WTC11 (cell line): ENCODE measurements around the gene PEX10. TPM values are rescaled to one million over a fixed set of nuclear protein-coding genes. Genes with fewer than 3 reads are reported as not detected.

Experiments
- ATAC-seq: fragments of 200-7000 bp; cut with Tn5 transposase; 2 replicates; pipeline ENCODE4 v1.10.0; 2021; ENCODE audit warnings: mild to moderate bottlenecking, moderate library complexity
- CTCF ChIA-PET: fragments of 300-600 bp; sonication (Branson Sonifier 250); formaldehyde crosslinking; loops from one replicate; lab custom pipeline; 2021; ENCODE audit warnings: antibody characterized with exemption; lab: Charles Lee
- POLR2A ChIA-PET: fragments of 350-600 bp; sonication (Branson Sonifier 250); formaldehyde crosslinking; loops from one replicate; lab custom pipeline; 2021; ENCODE audit warnings: antibody characterized with exemption; lab: Charles Lee
- DNase-seq: peaks from one replicate; pipeline ENCODE4 v3.0.0; 2021; ENCODE audit warnings: low spot score
- H3K27ac Mint-ChIP-seq: 2 replicates; pipeline ENCODE4 v1.8.0; 2021; ENCODE audit warnings: mixed read lengths
- H3K27me3 Mint-ChIP-seq: 2 replicates; pipeline ENCODE4 v1.8.0; 2021; ENCODE audit warnings: low read depth, mild to moderate bottlenecking, moderate library complexity, mixed read lengths
- H3K36me3 Mint-ChIP-seq: 2 replicates; pipeline ENCODE4 v1.8.0; 2021; ENCODE audit warnings: mixed read lengths
- H3K4me1 Mint-ChIP-seq: 2 replicates; pipeline ENCODE4 v1.8.0; 2022; ENCODE audit warnings: mixed read lengths
- H3K4me3 Mint-ChIP-seq: 2 replicates; pipeline ENCODE4 v1.8.0; 2021; ENCODE audit warnings: mild to moderate bottlenecking, moderate library complexity, mixed read lengths
- H3K9me3 Mint-ChIP-seq: 2 replicates; pipeline ENCODE4 v1.8.0; 2021; ENCODE audit warnings: mixed read lengths
- ATF2 ChIP-seq: sonication (generic); formaldehyde crosslinking; IDR thresholded peaks from 2 replicates; pipeline ENCODE4 v1.8.1; 2022; ENCODE audit warnings: low read depth, missing genetic modification reagents, borderline replicate concordance
- JAZF1 ChIP-seq: fragments of 250-450 bp; sonication (Bioruptor Pico); IDR thresholded peaks from 2 replicates; pipeline ENCODE4 v1.9.0; 2021; ENCODE audit warnings: moderate library complexity, mild to moderate bottlenecking, inconsistent platforms
- NFE2L1 ChIP-seq: sonication (generic); formaldehyde crosslinking; IDR thresholded peaks from 2 replicates; pipeline ENCODE4 v1.8.1; 2023; ENCODE audit warnings: missing genetic modification reagents
- NFYB ChIP-seq: sonication (generic); formaldehyde crosslinking; conservative IDR thresholded peaks from 2 replicates; pipeline ENCODE4 v1.8.0; 2022; ENCODE audit warnings: low read depth, missing genetic modification reagents
- NR2C2 ChIP-seq: sonication (generic); formaldehyde crosslinking; IDR thresholded peaks from 2 replicates; pipeline ENCODE4 v1.8.0; 2022; ENCODE audit warnings: mild to moderate bottlenecking, missing genetic modification reagents
- ZMAT4 ChIP-seq: fragments of 250-450 bp; sonication (Bioruptor Pico); IDR thresholded peaks from 2 replicates; pipeline ENCODE4 v1.9.0; 2021; ENCODE audit warnings: mild to moderate bottlenecking
- ZNF263 ChIP-seq: sonication (generic); formaldehyde crosslinking; IDR thresholded peaks from 2 replicates; pipeline ENCODE4 v1.8.1; 2022; ENCODE audit warnings: low read depth, mild to moderate bottlenecking, moderate library complexity, missing genetic modification reagents
- total RNA-seq: library from RNA; stranded (reverse); gene quantifications from 3 replicates; pipeline ENCODE4 v1.2.3, GENCODE V29; 2021
- TF ChIP-seq, protein P1 (sequence below): sonication (generic); formaldehyde crosslinking; IDR thresholded peaks from 2 replicates; pipeline ENCODE4 v1.8.1; 2023; ENCODE audit warnings: mild to moderate bottlenecking, missing genetic modification reagents, borderline replicate concordance
- TF ChIP-seq, protein P2 (sequence below): sonication (generic); formaldehyde crosslinking; IDR thresholded peaks from 2 replicates; pipeline ENCODE4 v1.8.0; 2023; ENCODE audit warnings: missing genetic modification reagents
- TF ChIP-seq, protein P3 (sequence below): sonication (generic); formaldehyde crosslinking; IDR thresholded peaks from 2 replicates; pipeline ENCODE4 v1.8.0; 2023; ENCODE audit warnings: missing genetic modification reagents, mild to moderate bottlenecking, borderline replicate concordance
- TF ChIP-seq, protein P4 (sequence below): fragments of 200-600 bp; IDR thresholded peaks from 2 replicates; pipeline ENCODE4 v1.8.0; 2022; ENCODE audit warnings: antibody characterized with exemption
- TF ChIP-seq, protein P5 (sequence below): sonication (generic); formaldehyde crosslinking; IDR thresholded peaks from 2 replicates; pipeline ENCODE4 v1.8.0; 2022; ENCODE audit warnings: mild to moderate bottlenecking, missing genetic modification reagents

Gene PEX10
- total RNA-seq, 1 experiment from 2014 or later: 29.3 TPM

DNA sequence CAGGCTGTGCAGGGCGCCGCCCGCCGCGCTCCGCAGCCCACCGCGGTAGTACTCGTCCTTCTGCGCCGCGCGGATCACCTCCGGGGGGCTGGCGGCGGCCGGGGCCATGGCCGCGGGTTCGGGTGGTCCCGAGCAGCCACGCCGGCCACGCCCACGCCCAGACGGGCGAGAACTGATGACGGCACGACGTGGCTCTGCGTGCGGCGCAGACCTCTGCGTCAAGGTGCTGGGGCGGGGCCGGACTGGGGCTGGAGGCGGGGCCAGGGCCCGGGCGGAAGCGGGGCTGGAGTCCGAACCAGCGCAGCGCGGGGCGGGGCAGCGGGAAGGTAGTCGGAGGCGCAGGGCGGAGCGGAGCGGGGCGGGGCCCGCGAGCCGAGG, at the start of gene PEX10 (continued):
- TF ChIP-seq, protein P1, sequence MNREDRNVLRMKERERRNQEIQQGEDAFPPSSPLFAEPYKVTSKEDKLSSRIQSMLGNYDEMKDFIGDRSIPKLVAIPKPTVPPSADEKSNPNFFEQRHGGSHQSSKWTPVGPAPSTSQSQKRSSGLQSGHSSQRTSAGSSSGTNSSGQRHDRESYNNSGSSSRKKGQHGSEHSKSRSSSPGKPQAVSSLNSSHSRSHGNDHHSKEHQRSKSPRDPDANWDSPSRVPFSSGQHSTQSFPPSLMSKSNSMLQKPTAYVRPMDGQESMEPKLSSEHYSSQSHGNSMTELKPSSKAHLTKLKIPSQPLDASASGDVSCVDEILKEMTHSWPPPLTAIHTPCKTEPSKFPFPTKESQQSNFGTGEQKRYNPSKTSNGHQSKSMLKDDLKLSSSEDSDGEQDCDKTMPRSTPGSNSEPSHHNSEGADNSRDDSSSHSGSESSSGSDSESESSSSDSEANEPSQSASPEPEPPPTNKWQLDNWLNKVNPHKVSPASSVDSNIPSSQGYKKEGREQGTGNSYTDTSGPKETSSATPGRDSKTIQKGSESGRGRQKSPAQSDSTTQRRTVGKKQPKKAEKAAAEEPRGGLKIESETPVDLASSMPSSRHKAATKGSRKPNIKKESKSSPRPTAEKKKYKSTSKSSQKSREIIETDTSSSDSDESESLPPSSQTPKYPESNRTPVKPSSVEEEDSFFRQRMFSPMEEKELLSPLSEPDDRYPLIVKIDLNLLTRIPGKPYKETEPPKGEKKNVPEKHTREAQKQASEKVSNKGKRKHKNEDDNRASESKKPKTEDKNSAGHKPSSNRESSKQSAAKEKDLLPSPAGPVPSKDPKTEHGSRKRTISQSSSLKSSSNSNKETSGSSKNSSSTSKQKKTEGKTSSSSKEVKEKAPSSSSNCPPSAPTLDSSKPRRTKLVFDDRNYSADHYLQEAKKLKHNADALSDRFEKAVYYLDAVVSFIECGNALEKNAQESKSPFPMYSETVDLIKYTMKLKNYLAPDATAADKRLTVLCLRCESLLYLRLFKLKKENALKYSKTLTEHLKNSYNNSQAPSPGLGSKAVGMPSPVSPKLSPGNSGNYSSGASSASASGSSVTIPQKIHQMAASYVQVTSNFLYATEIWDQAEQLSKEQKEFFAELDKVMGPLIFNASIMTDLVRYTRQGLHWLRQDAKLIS (CRISPR knock-in tag): no peak
- no peak for TF ChIP-seq NFYB (CRISPR knock-in tag)
- TF ChIP-seq, protein P2, sequence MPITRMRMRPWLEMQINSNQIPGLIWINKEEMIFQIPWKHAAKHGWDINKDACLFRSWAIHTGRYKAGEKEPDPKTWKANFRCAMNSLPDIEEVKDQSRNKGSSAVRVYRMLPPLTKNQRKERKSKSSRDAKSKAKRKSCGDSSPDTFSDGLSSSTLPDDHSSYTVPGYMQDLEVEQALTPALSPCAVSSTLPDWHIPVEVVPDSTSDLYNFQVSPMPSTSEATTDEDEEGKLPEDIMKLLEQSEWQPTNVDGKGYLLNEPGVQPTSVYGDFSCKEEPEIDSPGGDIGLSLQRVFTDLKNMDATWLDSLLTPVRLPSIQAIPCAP: no peak

- H3K9me3 Mint-ChIP-seq: no peaks in the 10 kb centered on the region
- no peaks in the 10 kb centered on the region for H3K27me3 Mint-ChIP-seq
- H3K4me3 Mint-ChIP-seq: no peak overlapping the region
- TF ChIP-seq, protein P3, sequence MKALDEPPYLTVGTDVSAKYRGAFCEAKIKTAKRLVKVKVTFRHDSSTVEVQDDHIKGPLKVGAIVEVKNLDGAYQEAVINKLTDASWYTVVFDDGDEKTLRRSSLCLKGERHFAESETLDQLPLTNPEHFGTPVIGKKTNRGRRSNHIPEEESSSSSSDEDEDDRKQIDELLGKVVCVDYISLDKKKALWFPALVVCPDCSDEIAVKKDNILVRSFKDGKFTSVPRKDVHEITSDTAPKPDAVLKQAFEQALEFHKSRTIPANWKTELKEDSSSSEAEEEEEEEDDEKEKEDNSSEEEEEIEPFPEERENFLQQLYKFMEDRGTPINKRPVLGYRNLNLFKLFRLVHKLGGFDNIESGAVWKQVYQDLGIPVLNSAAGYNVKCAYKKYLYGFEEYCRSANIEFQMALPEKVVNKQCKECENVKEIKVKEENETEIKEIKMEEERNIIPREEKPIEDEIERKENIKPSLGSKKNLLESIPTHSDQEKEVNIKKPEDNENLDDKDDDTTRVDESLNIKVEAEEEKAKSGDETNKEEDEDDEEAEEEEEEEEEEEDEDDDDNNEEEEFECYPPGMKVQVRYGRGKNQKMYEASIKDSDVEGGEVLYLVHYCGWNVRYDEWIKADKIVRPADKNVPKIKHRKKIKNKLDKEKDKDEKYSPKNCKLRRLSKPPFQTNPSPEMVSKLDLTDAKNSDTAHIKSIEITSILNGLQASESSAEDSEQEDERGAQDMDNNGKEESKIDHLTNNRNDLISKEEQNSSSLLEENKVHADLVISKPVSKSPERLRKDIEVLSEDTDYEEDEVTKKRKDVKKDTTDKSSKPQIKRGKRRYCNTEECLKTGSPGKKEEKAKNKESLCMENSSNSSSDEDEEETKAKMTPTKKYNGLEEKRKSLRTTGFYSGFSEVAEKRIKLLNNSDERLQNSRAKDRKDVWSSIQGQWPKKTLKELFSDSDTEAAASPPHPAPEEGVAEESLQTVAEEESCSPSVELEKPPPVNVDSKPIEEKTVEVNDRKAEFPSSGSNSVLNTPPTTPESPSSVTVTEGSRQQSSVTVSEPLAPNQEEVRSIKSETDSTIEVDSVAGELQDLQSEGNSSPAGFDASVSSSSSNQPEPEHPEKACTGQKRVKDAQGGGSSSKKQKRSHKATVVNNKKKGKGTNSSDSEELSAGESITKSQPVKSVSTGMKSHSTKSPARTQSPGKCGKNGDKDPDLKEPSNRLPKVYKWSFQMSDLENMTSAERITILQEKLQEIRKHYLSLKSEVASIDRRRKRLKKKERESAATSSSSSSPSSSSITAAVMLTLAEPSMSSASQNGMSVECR (CRISPR knock-in tag): no peak
- TF ChIP-seq ZMAT4 (CRISPR knock-in tag): no peak
- TF ChIP-seq, protein P4, sequence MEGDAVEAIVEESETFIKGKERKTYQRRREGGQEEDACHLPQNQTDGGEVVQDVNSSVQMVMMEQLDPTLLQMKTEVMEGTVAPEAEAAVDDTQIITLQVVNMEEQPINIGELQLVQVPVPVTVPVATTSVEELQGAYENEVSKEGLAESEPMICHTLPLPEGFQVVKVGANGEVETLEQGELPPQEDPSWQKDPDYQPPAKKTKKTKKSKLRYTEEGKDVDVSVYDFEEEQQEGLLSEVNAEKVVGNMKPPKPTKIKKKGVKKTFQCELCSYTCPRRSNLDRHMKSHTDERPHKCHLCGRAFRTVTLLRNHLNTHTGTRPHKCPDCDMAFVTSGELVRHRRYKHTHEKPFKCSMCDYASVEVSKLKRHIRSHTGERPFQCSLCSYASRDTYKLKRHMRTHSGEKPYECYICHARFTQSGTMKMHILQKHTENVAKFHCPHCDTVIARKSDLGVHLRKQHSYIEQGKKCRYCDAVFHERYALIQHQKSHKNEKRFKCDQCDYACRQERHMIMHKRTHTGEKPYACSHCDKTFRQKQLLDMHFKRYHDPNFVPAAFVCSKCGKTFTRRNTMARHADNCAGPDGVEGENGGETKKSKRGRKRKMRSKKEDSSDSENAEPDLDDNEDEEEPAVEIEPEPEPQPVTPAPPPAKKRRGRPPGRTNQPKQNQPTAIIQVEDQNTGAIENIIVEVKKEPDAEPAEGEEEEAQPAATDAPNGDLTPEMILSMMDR: no peak
- no peak for TF ChIP-seq JAZF1 (CRISPR knock-in tag)
- TF ChIP-seq ZNF263: no peak
- no peak for TF ChIP-seq NR2C2 (CRISPR knock-in tag)
- TF ChIP-seq ATF2 (CRISPR knock-in tag): no peak
- TF ChIP-seq, protein P5, sequence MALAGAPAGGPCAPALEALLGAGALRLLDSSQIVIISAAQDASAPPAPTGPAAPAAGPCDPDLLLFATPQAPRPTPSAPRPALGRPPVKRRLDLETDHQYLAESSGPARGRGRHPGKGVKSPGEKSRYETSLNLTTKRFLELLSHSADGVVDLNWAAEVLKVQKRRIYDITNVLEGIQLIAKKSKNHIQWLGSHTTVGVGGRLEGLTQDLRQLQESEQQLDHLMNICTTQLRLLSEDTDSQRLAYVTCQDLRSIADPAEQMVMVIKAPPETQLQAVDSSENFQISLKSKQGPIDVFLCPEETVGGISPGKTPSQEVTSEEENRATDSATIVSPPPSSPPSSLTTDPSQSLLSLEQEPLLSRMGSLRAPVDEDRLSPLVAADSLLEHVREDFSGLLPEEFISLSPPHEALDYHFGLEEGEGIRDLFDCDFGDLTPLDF (CRISPR knock-in tag): no peak
- TF ChIP-seq NFE2L1: no peak
- DNase-seq (no peak), ATAC-seq (no peak)
- H3K36me3 Mint-ChIP-seq: no peaks in the 10 kb centered on the region
- CTCF ChIA-PET: interaction anchor here (1.0 to 1.7 kb wide), 6 partner anchors 16 to 42 kb away, joined by 3 to 5 read pairs (median 4); no protein-coding TSS in a partner anchor
- POLR2A ChIA-PET: interaction anchor here (0.5 kb wide), 1 partner anchor 45 kb away, joined by 4 read pairs; no protein-coding TSS in a partner anchor
- H3K4me1 Mint-ChIP-seq: no peaks in the 10 kb centered on the region
- H3K27ac Mint-ChIP-seq: no peak overlapping the region
Measured at GRCh38 chr1:2460996-2461751, 48.8 kb upstream of the PEX10 start.
